H1 (cell line): ENCODE results near the gene FARS2. TPM values are rescaled to one million over a fixed set of nuclear protein-coding genes. Genes with fewer than 3 reads are reported as not detected.

ENCODE experiments used
- CHD1 ChIP-seq: IDR thresholded peaks from 2 replicates; pipeline ENCODE4 v1.6.1; 2012; ENCODE audit warnings: low read depth, low read length, improper control_type of control experiment
- GTF2F1 ChIP-seq: IDR thresholded peaks from 2 replicates; pipeline ENCODE4 v1.6.1; 2012; ENCODE audit warnings: low read depth, low read length, improper control_type of control experiment, borderline replicate concordance
- HDAC6 ChIP-seq: IDR thresholded peaks from one replicate; pipeline ENCODE4 v1.7.1; 2012; ENCODE audit warnings: low read depth, mild to moderate bottlenecking, inconsistent platforms, low read length, moderate library complexity
- KDM4A ChIP-seq: IDR thresholded peaks from one replicate; pipeline ENCODE4 v1.7.1; 2012; ENCODE audit warnings: low read depth, mild to moderate bottlenecking, moderate library complexity, low read length, inconsistent platforms; ENCODE audit not compliant: severe bottlenecking
- RFX5 ChIP-seq: IDR thresholded peaks from 2 replicates; pipeline ENCODE4 v1.6.1; 2011; ENCODE audit warnings: low read depth, low read length, improper control_type of control experiment, borderline replicate concordance
- polyA plus RNA-seq, 7 experiments: library from polyadenylated mRNA; depleted of rRNA in 3 of 7; stranded (reverse) in 5 of 7; unstranded in 2 of 7; fragments of >200 nt in 5 of 7; fragments of 200-250 nt in 2 of 7; gene quantifications; 1 replicate in 5 of 7; 2 replicates in 1 of 7; 4 replicates in 1 of 7; pipeline versions ENCODE4 v1.2.1 to v1.2.3, GENCODE V29; 2011 to 2013; ENCODE audit warnings: missing spikeins in 2 of 7, mixed read lengths in 2 of 7
- total RNA-seq: library from RNA; stranded (reverse); fragmentation: NEBNext Ultra II Directional; extraction: Animal tissue kit (Norgen Biotek cat#: 25700); gene quantifications from 2 replicates; pipeline ENCODE4 v1.2.1, GENCODE V29; 2021

FARS2 gene
- total and polyA plus RNA-seq, 2 of the 8 experiments (the other 6 are each of a cell fraction or from before 2014, with no cell fraction given) = 11.7 to 14.4 TPM

- TF ChIP-seq RFX5 (no peak), GTF2F1 (no peak), HDAC6 (no peak), KDM4A (no peak), CHD1 (no peak)
Observed at GRCh38 chr6:5276581-5276980, 15.3 kb downstream of the FARS2 start (continued).
